Measurements from ENCODE around the gene CLASP1.

CLASP1 gene

DNA sequence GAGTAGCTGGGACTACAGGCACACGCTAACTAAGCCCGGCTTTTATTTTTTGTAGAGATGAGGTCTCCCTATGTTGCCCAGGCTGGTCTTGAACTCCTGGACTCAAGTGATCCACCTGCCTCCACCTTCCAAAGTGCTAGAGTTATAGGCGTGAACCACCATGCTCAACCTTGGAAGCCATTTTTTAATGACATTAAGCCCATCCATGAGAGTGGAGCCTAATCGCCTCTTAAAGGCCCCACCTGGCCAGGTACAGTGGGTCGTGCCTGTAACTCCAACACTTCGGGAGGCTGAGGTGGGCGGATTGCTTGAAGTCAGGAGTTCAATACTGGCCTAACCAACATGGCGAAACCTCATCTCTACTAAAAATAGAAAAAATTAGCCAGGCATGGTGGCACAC is 322.6 kb downstream of the CLASP1 start:
- TF ChIP-seq PPARA (CRISPR knock-in tag; IDR thresholded peaks at IDR 0.05; ENCODE audit: borderline replicate concordance) = no peak
- TF ChIP-seq ZNF565 (CRISPR knock-in tag; conservative IDR thresholded peaks at IDR 0.05; ENCODE audit: low read depth) = no peak
- no peak for TF ChIP-seq BACH2 (CRISPR knock-in tag; IDR thresholded peaks at IDR 0.05; ENCODE audit: borderline replicate concordance)
- TF ChIP-seq, protein P1, sequence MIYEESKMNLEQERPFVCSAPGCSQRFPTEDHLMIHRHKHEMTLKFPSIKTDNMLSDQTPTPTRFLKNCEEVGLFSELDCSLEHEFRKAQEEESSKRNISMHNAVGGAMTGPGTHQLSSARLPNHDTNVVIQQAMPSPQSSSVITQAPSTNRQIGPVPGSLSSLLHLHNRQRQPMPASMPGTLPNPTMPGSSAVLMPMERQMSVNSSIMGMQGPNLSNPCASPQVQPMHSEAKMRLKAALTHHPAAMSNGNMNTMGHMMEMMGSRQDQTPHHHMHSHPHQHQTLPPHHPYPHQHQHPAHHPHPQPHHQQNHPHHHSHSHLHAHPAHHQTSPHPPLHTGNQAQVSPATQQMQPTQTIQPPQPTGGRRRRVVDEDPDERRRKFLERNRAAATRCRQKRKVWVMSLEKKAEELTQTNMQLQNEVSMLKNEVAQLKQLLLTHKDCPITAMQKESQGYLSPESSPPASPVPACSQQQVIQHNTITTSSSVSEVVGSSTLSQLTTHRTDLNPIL (CRISPR knock-in tag; IDR thresholded peaks at IDR 0.05; ENCODE audit: low read depth) = no peak
- no peak for TF ChIP-seq ZFP30 (CRISPR knock-in tag; IDR thresholded peaks at IDR 0.05)
- no peak for TF ChIP-seq OSR1 (CRISPR knock-in tag; IDR thresholded peaks at IDR 0.05)
- no peak for TF ChIP-seq ISL1 (CRISPR knock-in tag; IDR thresholded peaks at IDR 0.05)
- TF ChIP-seq, protein P2, sequence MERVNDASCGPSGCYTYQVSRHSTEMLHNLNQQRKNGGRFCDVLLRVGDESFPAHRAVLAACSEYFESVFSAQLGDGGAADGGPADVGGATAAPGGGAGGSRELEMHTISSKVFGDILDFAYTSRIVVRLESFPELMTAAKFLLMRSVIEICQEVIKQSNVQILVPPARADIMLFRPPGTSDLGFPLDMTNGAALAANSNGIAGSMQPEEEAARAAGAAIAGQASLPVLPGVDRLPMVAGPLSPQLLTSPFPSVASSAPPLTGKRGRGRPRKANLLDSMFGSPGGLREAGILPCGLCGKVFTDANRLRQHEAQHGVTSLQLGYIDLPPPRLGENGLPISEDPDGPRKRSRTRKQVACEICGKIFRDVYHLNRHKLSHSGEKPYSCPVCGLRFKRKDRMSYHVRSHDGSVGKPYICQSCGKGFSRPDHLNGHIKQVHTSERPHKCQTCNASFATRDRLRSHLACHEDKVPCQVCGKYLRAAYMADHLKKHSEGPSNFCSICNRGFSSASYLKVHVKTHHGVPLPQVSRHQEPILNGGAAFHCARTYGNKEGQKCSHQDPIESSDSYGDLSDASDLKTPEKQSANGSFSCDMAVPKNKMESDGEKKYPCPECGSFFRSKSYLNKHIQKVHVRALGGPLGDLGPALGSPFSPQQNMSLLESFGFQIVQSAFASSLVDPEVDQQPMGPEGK (CRISPR knock-in tag; IDR thresholded peaks at IDR 0.05; ENCODE audit: borderline replicate concordance) = no peak
- TF ChIP-seq, protein P3, sequence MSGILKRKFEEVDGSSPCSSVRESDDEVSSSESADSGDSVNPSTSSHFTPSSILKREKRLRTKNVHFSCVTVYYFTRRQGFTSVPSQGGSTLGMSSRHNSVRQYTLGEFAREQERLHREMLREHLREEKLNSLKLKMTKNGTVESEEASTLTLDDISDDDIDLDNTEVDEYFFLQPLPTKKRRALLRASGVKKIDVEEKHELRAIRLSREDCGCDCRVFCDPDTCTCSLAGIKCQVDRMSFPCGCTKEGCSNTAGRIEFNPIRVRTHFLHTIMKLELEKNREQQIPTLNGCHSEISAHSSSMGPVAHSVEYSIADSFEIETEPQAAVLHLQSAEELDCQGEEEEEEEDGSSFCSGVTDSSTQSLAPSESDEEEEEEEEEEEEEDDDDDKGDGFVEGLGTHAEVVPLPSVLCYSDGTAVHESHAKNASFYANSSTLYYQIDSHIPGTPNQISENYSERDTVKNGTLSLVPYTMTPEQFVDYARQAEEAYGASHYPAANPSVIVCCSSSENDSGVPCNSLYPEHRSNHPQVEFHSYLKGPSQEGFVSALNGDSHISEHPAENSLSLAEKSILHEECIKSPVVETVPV (CRISPR knock-in tag; IDR thresholded peaks at IDR 0.05) = no peak
- no peak for TF ChIP-seq TOX (CRISPR knock-in tag; IDR thresholded peaks at IDR 0.05; ENCODE audit: borderline replicate concordance)
- no peak for TF ChIP-seq ZNF70 (CRISPR knock-in tag; IDR thresholded peaks at IDR 0.05)
- TF ChIP-seq ESRRG (CRISPR knock-in tag; IDR thresholded peaks at IDR 0.05) = no peak
- TF ChIP-seq RARB (CRISPR knock-in tag; IDR thresholded peaks at IDR 0.05) = no peak
- no peak for TF ChIP-seq ZNF8 (CRISPR knock-in tag; IDR thresholded peaks at IDR 0.05)
- TF ChIP-seq, protein P4, sequence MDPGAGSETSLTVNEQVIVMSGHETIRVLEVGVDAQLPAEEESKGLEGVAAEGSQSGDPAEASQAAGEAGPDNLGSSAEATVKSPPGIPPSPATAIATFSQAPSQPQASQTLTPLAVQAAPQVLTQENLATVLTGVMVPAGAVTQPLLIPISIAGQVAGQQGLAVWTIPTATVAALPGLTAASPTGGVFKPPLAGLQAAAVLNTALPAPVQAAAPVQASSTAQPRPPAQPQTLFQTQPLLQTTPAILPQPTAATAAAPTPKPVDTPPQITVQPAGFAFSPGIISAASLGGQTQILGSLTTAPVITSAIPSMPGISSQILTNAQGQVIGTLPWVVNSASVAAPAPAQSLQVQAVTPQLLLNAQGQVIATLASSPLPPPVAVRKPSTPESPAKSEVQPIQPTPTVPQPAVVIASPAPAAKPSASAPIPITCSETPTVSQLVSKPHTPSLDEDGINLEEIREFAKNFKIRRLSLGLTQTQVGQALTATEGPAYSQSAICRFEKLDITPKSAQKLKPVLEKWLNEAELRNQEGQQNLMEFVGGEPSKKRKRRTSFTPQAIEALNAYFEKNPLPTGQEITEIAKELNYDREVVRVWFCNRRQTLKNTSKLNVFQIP (CRISPR knock-in tag; IDR thresholded peaks at IDR 0.05; ENCODE audit: borderline replicate concordance, low read depth) = no peak
- TF ChIP-seq, protein P5, sequence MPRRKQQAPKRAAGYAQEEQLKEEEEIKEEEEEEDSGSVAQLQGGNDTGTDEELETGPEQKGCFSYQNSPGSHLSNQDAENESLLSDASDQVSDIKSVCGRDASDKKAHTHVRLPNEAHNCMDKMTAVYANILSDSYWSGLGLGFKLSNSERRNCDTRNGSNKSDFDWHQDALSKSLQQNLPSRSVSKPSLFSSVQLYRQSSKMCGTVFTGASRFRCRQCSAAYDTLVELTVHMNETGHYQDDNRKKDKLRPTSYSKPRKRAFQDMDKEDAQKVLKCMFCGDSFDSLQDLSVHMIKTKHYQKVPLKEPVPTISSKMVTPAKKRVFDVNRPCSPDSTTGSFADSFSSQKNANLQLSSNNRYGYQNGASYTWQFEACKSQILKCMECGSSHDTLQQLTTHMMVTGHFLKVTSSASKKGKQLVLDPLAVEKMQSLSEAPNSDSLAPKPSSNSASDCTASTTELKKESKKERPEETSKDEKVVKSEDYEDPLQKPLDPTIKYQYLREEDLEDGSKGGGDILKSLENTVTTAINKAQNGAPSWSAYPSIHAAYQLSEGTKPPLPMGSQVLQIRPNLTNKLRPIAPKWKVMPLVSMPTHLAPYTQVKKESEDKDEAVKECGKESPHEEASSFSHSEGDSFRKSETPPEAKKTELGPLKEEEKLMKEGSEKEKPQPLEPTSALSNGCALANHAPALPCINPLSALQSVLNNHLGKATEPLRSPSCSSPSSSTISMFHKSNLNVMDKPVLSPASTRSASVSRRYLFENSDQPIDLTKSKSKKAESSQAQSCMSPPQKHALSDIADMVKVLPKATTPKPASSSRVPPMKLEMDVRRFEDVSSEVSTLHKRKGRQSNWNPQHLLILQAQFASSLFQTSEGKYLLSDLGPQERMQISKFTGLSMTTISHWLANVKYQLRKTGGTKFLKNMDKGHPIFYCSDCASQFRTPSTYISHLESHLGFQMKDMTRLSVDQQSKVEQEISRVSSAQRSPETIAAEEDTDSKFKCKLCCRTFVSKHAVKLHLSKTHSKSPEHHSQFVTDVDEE (CRISPR knock-in tag; IDR thresholded peaks at IDR 0.05) = no peak
- TF ChIP-seq ARNTL (CRISPR knock-in tag; IDR thresholded peaks at IDR 0.05; ENCODE audit: borderline replicate concordance, low read depth) = no peak
- no peak for TF ChIP-seq SNAI2 (CRISPR knock-in tag; IDR thresholded peaks at IDR 0.05)
- no peak for TF ChIP-seq GLIS3 (CRISPR knock-in tag; IDR thresholded peaks at IDR 0.05)
- no peak for TF ChIP-seq ZFP3 (CRISPR knock-in tag; IDR thresholded peaks at IDR 0.05)
- no peak for ATAC-seq

DNA sequence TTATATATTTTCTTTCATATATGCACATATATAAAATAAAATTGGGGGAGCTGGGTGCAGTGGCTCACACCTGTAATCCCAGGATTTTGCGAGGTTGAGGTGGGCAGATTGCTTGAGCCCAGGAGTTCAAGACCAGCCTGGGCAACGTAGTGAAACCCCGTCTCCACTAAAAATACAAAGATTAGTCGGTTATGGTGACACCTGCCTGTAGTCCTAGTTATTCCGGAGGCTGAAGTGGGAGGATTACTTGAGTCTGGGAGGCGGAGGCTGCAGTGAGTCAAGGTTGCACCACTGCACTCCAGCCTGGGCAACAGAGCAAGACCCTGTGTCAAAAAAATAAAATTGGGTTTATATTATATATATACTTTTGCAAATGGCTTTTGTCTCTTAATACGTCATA is 324.7 kb downstream of the CLASP1 start:
- ATAC-seq = no peak
- TF ChIP-seq CSDC2 (CRISPR knock-in tag; IDR thresholded peaks at IDR 0.05) (no peak), ZNF70 (CRISPR knock-in tag; IDR thresholded peaks at IDR 0.05) (no peak), RARB (CRISPR knock-in tag; IDR thresholded peaks at IDR 0.05) (no peak), GLIS3 (CRISPR knock-in tag; IDR thresholded peaks at IDR 0.05) (no peak), ZNF8 (CRISPR knock-in tag; IDR thresholded peaks at IDR 0.05) (no peak)

DNA sequence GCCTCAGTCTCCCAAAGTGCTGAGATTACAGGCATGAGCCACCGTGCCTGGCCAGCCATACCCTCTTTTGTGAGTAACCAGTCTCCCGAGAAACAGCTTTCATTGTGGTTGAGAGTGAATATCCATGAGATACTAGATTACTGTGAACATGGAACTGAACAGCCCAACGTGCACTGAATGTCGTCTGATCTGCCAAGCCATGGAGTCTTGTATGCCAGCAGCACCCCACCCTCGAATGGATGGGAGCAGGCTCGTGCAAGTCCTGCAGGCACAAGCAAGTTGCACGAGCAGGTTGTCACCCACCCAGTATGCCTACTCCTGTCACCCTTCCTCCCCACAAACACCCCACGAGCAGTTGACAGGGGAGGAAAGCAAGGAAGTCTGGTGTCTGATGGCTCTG is 327.8 kb downstream of the CLASP1 start:
- TF ChIP-seq, protein P2 (CRISPR knock-in tag; IDR thresholded peaks at IDR 0.05; ENCODE audit: borderline replicate concordance) = no peak
- TF ChIP-seq CSDC2 (CRISPR knock-in tag; IDR thresholded peaks at IDR 0.05) (no peak), SNAI2 (CRISPR knock-in tag; IDR thresholded peaks at IDR 0.05) (no peak), BACH2 (CRISPR knock-in tag; IDR thresholded peaks at IDR 0.05; ENCODE audit: borderline replicate concordance) (no peak), ZC3H10 (CRISPR knock-in tag; IDR thresholded peaks at IDR 0.05) (no peak), OSR1 (CRISPR knock-in tag; IDR thresholded peaks at IDR 0.05) (no peak), ESRRG (CRISPR knock-in tag; IDR thresholded peaks at IDR 0.05) (no peak)
- no peak for ATAC-seq

All from SK-N-SH treated with all-trans-retinoic acid at 6 μM for 48 hours (cell line).